B cell (primary cell): ENCODE results near the gene TMEM131L. TPM values are rescaled to one million over a fixed set of nuclear protein-coding genes. Genes with fewer than 3 reads are reported as not detected.

ENCODE experiments used
- ATAC-seq: fragments of 200-7000 bp; cut with Tn5 transposase; one replicate; pipeline ENCODE4 v1.10.0; 2021; ENCODE audit warnings: low read depth, mild to moderate bottlenecking, moderate number of reproducible peaks, moderate library complexity
- CTCF ChIA-PET: fragments of 350-600 bp; sonication (Branson Sonifier 250); formaldehyde crosslinking; loops from one replicate; lab custom pipeline; 2021; ENCODE audit warnings: antibody characterized with exemption, inconsistent platforms; lab: Charles Lee
- POLR2A ChIA-PET: fragments of 350-600 bp; sonication (Branson Sonifier 250); formaldehyde crosslinking; loops from one replicate; lab custom pipeline; 2021; ENCODE audit warnings: antibody characterized with exemption; lab: Charles Lee
- DNase-seq: peaks from one replicate; pipeline ENCODE4 v3.0.0; 2013
- H2AFZ ChIP-seq: 2 replicates; pipeline ENCODE4 v1.6.1; 2012; ENCODE audit warnings: mild to moderate bottlenecking, low read depth, low read length; ENCODE audit not compliant: insufficient read depth, poor library complexity, severe bottlenecking
- H3K27ac ChIP-seq, 2 donors: 1 replicate in 1 of 2; 2 replicates in 1 of 2; pipeline ENCODE4 v1.5.1; 2012 to 2013; ENCODE audit warnings: low read length in 2 of 2, mild to moderate bottlenecking in 2 of 2, moderate library complexity in 1 of 2
- H3K27me3 ChIP-seq, 4 experiments: fragments of 200-600 bp in 1 of 4; sonication (generic) in 1 of 4; replicated peaks in 1 of 4; 1 replicate in 2 of 4; 2 replicates in 2 of 4; pipeline versions ENCODE4 v1.6.1 to v1.7.0; 2013 to 2016; ENCODE audit warnings: low read length in 3 of 4, mild to moderate bottlenecking in 2 of 4, mixed read lengths in 1 of 4, moderate library complexity in 1 of 4; ENCODE audit not compliant: insufficient read depth in 4 of 4, control insufficient read depth in 3 of 4; ENCODE audit errors: control extremely low read depth in 1 of 4
- H3K36me3 ChIP-seq, 2 experiments: replicated peaks in 1 of 2; 1 replicate in 1 of 2; 2 replicates in 1 of 2; pipeline versions ENCODE4 v1.6.1 to v1.7.1; 2013; ENCODE audit warnings: low read length in 1 of 2; ENCODE audit not compliant: insufficient read depth in 2 of 2, control insufficient read depth in 1 of 2; ENCODE audit errors: control extremely low read depth in 1 of 2, extremely low read depth in 1 of 2
- H3K4me1 ChIP-seq, 2 donors: fragments of 200-600 bp in 1 of 2; sonication (generic) in 1 of 2; 1 replicate in 1 of 2; 2 replicates in 1 of 2; pipeline versions ENCODE4 v1.5.1 to v1.6.1; 2013 to 2017; ENCODE audit warnings: low read length in 2 of 2; ENCODE audit not compliant: control insufficient read depth in 2 of 2, insufficient read depth in 2 of 2
- H3K4me2 ChIP-seq: replicated peaks from 2 replicates; pipeline ENCODE3; 2012; ENCODE audit warnings: mild to moderate bottlenecking, low read depth, low read length; ENCODE audit not compliant: poor library complexity, severe bottlenecking
- H3K4me3 ChIP-seq, 5 experiments: fragments of 200-600 bp in 1 of 5; sonication (generic) in 1 of 5; 1 replicate in 3 of 5; 2 replicates in 2 of 5; pipeline versions ENCODE4 v1.5.1 to v1.7.0; 2011 to 2016; ENCODE audit warnings: low read length in 4 of 5, mild to moderate bottlenecking in 4 of 5, low read depth in 2 of 5, control low read depth in 1 of 5, moderate library complexity in 1 of 5; ENCODE audit not compliant: insufficient read depth in 1 of 5; ENCODE audit errors: control extremely low read depth in 1 of 5, extremely low read depth in 1 of 5
- H3K79me2 ChIP-seq: fragments of 200-600 bp; sonication (generic); one replicate; pipeline ENCODE4 v1.6.0; 2016; ENCODE audit warnings: low read length; ENCODE audit not compliant: control insufficient read depth, insufficient read depth
- H3K9ac ChIP-seq: fragments of 200-600 bp; sonication (generic); 2 replicates; pipeline ENCODE4 v1.6.1; 2017; ENCODE audit warnings: mild to moderate bottlenecking, low read length, moderate library complexity
- H3K9me3 ChIP-seq, 3 donors: one replicate each; pipeline versions ENCODE4 v1.6.1 to v1.7.1; 2013; ENCODE audit warnings: low read length in 2 of 3; ENCODE audit not compliant: control insufficient read depth in 2 of 3, insufficient read depth in 1 of 3; ENCODE audit errors: control extremely low read depth in 1 of 3
- H4K20me1 ChIP-seq: 2 replicates; pipeline ENCODE4 v1.6.0; 2012; ENCODE audit warnings: mild to moderate bottlenecking, low read length; ENCODE audit not compliant: insufficient read depth, control insufficient read depth, poor library complexity, severe bottlenecking
- H3K27ac Mint-ChIP-seq: one replicate; pipeline ENCODE4 v1.8.0; 2021; ENCODE audit warnings: mixed read lengths
- H3K27me3 Mint-ChIP-seq: one replicate; pipeline ENCODE4 v1.8.0; 2021; ENCODE audit warnings: mixed read lengths
- H3K4me1 Mint-ChIP-seq: one replicate; pipeline ENCODE4 v1.8.0; 2021; ENCODE audit warnings: mixed read lengths
- H3K4me3 Mint-ChIP-seq: one replicate; pipeline ENCODE4 v1.8.0; 2021; ENCODE audit warnings: mixed read lengths
- H3K9me3 Mint-ChIP-seq: one replicate; pipeline ENCODE4 v1.8.0; 2022; ENCODE audit warnings: mixed read lengths; ENCODE audit not compliant: insufficient read depth
- EZH2 ChIP-seq: IDR thresholded peaks from 2 replicates; pipeline ENCODE4 v1.6.1; 2012; ENCODE audit warnings: borderline replicate concordance, low read depth, mild to moderate bottlenecking, moderate library complexity, low read length; ENCODE audit not compliant: insufficient read depth, poor library complexity, severe bottlenecking
- WGBS: methylation state at CpG from one replicate; pipeline ENCODE4 v1.1.5; 2013; ENCODE audit warnings: missing lambda C conversion rate; ENCODE audit not compliant: insufficient coverage; 5-methylcytosine and 5-hydroxymethylcytosine counted together
- intact Hi-C: fragments of 100-400 bp; cut with micrococcal nuclease; formaldehyde crosslinking; loops from one replicate; pipeline ENCODE4 v1.10.0; 2022
- polyA plus RNA-seq: library from polyadenylated mRNA; depleted of rRNA; stranded (reverse); fragments of >200 nt; gene quantifications from 2 replicates; pipeline ENCODE4 v1.2.3, GENCODE V29; 2012
- total RNA-seq, 2 donors: library from RNA; stranded (reverse); fragments of 120-200 nt in 1 of 2; gene quantifications; 1 replicate in 1 of 2; 2 replicates in 1 of 2; pipeline versions ENCODE4 v1.2.3 to v1.2.4, GENCODE V29; 2013 to 2022
- TF ChIP-seq, protein P1 (sequence below): fragments of 200-600 bp; IDR thresholded peaks from one replicate; pipeline ENCODE4 v1.8.0; 2022; ENCODE audit warnings: antibody characterized with exemption, mild to moderate bottlenecking

Gene TMEM131L
- total and polyA plus RNA-seq, 2 donors (not counting 1 experiment from before 2014, with no cell fraction given): 56.4 to 120 TPM

DNA sequence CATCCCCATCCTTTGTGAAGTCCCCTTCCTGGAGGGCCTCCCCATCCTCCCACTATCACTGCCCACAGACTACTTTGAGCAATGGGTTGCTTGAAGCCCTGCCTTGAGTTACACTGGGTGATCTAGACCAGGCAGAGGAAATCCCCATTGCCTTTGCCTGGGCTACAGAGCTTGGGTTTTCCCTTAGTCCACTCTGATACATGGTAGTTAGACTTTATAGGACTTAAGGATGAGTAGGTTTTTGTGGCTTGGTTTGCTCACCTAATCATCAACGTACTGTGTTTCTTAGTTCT lies 56.6 kb downstream of the TMEM131L start:
- Histone ChIP-seq H3K36me3 (peaks cover 3 to 18% of the 10 kb centered on the region in 2 experiments), H3K4me3 (peak overlapping the region in 1 of 5 experiments; percentile 51), H2AFZ (no peak overlapping the region), H4K20me1 (peaks cover 78% of the 10 kb centered on the region), H3K79me2 (peaks cover 100% of the 10 kb centered on the region), H3K27ac (peak overlapping the region; percentile 61 to 87), H3K27me3 (no peaks in the 10 kb centered on the region), H3K4me1 (peaks cover 96 to 97% of the 10 kb centered on the region in 2 donors), H3K9ac (peak overlapping the region; percentile 2), H3K4me2 (peak overlapping the region; percentile 52), H3K9me3 (no peaks in the 10 kb centered on the region)
- H3K4me1 Mint-ChIP-seq: peaks cover 96% of the 10 kb centered on the region
- peak overlapping the region; percentile 82 for H3K4me3 Mint-ChIP-seq
- ATAC-seq (peak; percentile 22), DNase-seq (peak; percentile 55)
- no CpG with 5 or more reads among the region's 1 CpG for WGBS
- ChIA-PET POLR2A (interaction anchor here (1.0 to 1.6 kb wide), 3 partner anchors 12 to 57 kb away, joined by 3 to 4 read pairs (median 4); partner anchors contain the start of gene TMEM131L), CTCF (interaction anchor here (1.1 to 2.6 kb wide), 8 partner anchors 8 to 90 kb away, joined by 3 to 13 read pairs (median 5); no protein-coding TSS in a partner anchor)
- no peaks in the 10 kb centered on the region for H3K27me3 Mint-ChIP-seq
- H3K9me3 Mint-ChIP-seq: no peaks in the 10 kb centered on the region
- H3K27ac Mint-ChIP-seq: peak overlapping the region; percentile 88
- intact Hi-C loops: loop anchor here (1.0 to 5.0 kb wide), 3 partner anchors 14 to 175 kb away; no protein-coding TSS in a partner anchor
- no peak for TF ChIP-seq EZH2
- TF ChIP-seq, protein P1, sequence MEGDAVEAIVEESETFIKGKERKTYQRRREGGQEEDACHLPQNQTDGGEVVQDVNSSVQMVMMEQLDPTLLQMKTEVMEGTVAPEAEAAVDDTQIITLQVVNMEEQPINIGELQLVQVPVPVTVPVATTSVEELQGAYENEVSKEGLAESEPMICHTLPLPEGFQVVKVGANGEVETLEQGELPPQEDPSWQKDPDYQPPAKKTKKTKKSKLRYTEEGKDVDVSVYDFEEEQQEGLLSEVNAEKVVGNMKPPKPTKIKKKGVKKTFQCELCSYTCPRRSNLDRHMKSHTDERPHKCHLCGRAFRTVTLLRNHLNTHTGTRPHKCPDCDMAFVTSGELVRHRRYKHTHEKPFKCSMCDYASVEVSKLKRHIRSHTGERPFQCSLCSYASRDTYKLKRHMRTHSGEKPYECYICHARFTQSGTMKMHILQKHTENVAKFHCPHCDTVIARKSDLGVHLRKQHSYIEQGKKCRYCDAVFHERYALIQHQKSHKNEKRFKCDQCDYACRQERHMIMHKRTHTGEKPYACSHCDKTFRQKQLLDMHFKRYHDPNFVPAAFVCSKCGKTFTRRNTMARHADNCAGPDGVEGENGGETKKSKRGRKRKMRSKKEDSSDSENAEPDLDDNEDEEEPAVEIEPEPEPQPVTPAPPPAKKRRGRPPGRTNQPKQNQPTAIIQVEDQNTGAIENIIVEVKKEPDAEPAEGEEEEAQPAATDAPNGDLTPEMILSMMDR: no peak

DNA sequence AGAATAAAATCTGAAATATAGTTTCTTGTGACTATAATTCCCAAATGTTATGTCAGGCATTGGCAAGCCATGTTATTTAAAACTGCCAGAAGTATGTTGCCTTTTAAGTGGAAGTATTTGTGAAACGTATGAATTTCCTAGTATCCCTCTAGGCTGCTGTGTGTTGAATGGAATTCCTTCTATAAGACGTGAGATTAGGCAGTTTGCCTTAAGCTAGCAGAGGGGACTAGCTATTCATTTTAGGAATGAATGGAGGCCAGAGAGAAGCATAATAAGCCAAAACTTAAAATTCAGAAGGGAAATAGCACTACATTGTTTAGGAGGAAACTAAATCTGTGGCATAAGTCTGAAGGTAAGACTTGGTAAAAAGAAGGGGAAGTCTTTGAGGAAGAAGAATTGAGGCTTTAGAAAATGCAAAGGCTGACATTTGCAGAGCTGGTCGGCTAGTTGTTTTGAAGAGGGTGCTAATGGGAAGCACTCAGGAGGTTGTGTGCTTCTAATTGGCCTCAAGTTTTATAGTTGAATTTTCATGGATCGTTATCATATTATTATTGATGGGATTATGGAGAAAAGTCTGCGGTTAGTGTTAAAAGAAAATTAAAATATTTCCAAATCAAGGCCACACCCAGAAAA lies 57.1 kb downstream of the TMEM131L start:
- ChIA-PET CTCF (interaction anchor here (0.6 to 2.4 kb wide), 10 partner anchors 8 to 90 kb away, joined by 3 to 10 read pairs (median 4); no protein-coding TSS in a partner anchor), POLR2A (interaction anchor here (1.1 to 1.6 kb wide), 3 partner anchors 25 to 57 kb away, joined by 3 to 5 read pairs (median 4); partner anchors contain the start of gene TMEM131L)
- H3K79me2 ChIP-seq: peaks cover 100% of the 10 kb centered on the region
- Mint-ChIP-seq H3K4me1 (peaks cover 96% of the 10 kb centered on the region), H3K27me3 (no peaks in the 10 kb centered on the region), H3K27ac (peak overlapping the region; percentile 83), H3K9me3 (no peaks in the 10 kb centered on the region), H3K4me3 (peak overlapping the region; percentile 72)
- H3K9ac ChIP-seq: peak overlapping the region; percentile 40
- H3K36me3 ChIP-seq: peaks cover 3 to 12% of the 10 kb centered on the region in 2 experiments
- WGBS: 33% methylated on average over 2 of the region's 5 CpGs
- TF ChIP-seq, protein P1: no peak
- TF ChIP-seq EZH2: no peak
- H4K20me1 ChIP-seq: peaks cover 76% of the 10 kb centered on the region
- peak overlapping the region in 1 of 5 experiments; percentile 51 for H3K4me3 ChIP-seq
- no peaks in the 10 kb centered on the region for H3K9me3 ChIP-seq
- H2AFZ ChIP-seq: no peak overlapping the region
- ATAC-seq: peak; percentile 21
- DNase-seq: no peak
- H3K4me1 ChIP-seq: peaks cover 97 to 98% of the 10 kb centered on the region in 2 donors
- peak overlapping the region; percentile 52 for H3K4me2 ChIP-seq
- no peaks in the 10 kb centered on the region for H3K27me3 ChIP-seq
- H3K27ac ChIP-seq: peak overlapping the region; percentile 61 to 87
- intact Hi-C loops: loop anchor here (2.0 to 5.0 kb wide), 2 partner anchors 14 to 176 kb away; no protein-coding TSS in a partner anchor
